ENCODE results near the gene ALMS1. TPM values are rescaled to one million over a fixed set of nuclear protein-coding genes. Genes with fewer than 3 reads are reported as not detected.

ALMS1 gene
- total and polyA plus RNA-seq, 2 donors (not counting 3 experiments of a cell fraction or from before 2014, with no cell fraction given) = 5.7 to 15.4 TPM

GRCh38 chr2:73487112-73487657 is 101.5 kb downstream of the ALMS1 start:
- Histone ChIP-seq H2AFZ (ENCODE audit: low read depth, low read length) (no peak overlapping the region), H3K27me3 (ENCODE audit: control insufficient read depth in 2 of 2, insufficient read depth in 2 of 2, low read length in 2 of 2) (no peaks in the 10 kb centered on the region), H3K4me3 (replicated peaks in 1 of 3; ENCODE audit: insufficient read depth in 1 of 3, low read depth in 1 of 3, low read length in 3 of 3) (no peak overlapping the region), H3K4me1 (ENCODE audit: control insufficient read depth, extremely low read depth, insufficient read depth, low read length) (no peaks in the 10 kb centered on the region), H4K20me1 (replicated peaks; ENCODE audit: control insufficient read depth, extremely low read depth, insufficient read depth, low read length) (no peaks in the 10 kb centered on the region), H3K9me3 (replicated peaks; ENCODE audit: control insufficient read depth, insufficient read depth, low read length) (no peaks in the 10 kb centered on the region), H3K9ac (replicated peaks; ENCODE audit: extremely low read depth, insufficient read depth, low read length) (no peak overlapping the region), H3K4me2 (ENCODE audit: insufficient read depth, low read length) (no peak overlapping the region), H3K79me2 (ENCODE audit: control insufficient read depth, insufficient read depth, low read length) (no peaks in the 10 kb centered on the region), H3K27ac (ENCODE audit: insufficient read depth, low read depth, low read length) (no peak overlapping the region), H3K36me3 (ENCODE audit: control insufficient read depth in 2 of 2, extremely low read depth in 1 of 2, insufficient read depth in 2 of 2, low read length in 2 of 2) (peaks cover 0 to 6% of the 10 kb centered on the region in 2 experiments), H3K9me1 (replicated peaks; ENCODE audit: control insufficient read depth, extremely low read depth, insufficient read depth, low read length) (no peaks in the 10 kb centered on the region)
- intact Hi-C loops (cut with micrococcal nuclease) (no loop called here), dilution Hi-C loops (cut with MboI; ENCODE audit: extremely low pct_ligation_motif_present, low sequenced_read_pairs) (no loop called here)
- BruUV-seq (replicated peaks) = no TSS peak
- DNase-seq (ENCODE audit: low read depth, low spot score) (no peak), FAIRE-seq (no peak)
- CTCF ChIA-PET = interaction anchor here (2.5 kb wide), 1 partner anchor 14 kb away, joined by 13 read pairs; no protein-coding TSS in a partner anchor
- TF ChIP-seq GATA2 (IDR thresholded peaks at IDR 0.05; ENCODE audit: insufficient read depth, insufficient read length, low read depth, low read length) = no peak
- TF ChIP-seq POLR2AphosphoS5 (IDR thresholded peaks at IDR 0.05; ENCODE audit: insufficient read depth, low read depth, low read length) = no peak
- TF ChIP-seq FOS (IDR thresholded peaks at IDR 0.05; ENCODE audit: borderline replicate concordance, insufficient read depth, low read length) = no peak
- no peak for TF ChIP-seq EZH2 (IDR thresholded peaks at IDR 0.05; ENCODE audit: borderline replicate concordance, low read depth, low read length, severe bottlenecking)
- TF ChIP-seq CTCF (IDR thresholded peaks at IDR 0.05; ENCODE audit: extremely low read depth in 1 of 2, insufficient read depth in 1 of 2, low read depth in 1 of 2, low read length in 2 of 2) = no peak
- TF ChIP-seq JUN (IDR thresholded peaks at IDR 0.05; ENCODE audit: borderline replicate concordance, insufficient read depth, insufficient read length, low read depth) = no peak
- TF ChIP-seq MYC (IDR thresholded peaks at IDR 0.05; ENCODE audit: low read depth, low read length) = no peak
- TF ChIP-seq POLR2A (IDR thresholded peaks at IDR 0.05; ENCODE audit: low read depth, low read length) = no peak
- no peak for TF ChIP-seq MAX (IDR thresholded peaks at IDR 0.05; ENCODE audit: insufficient read depth, insufficient read length)
- POLR2A ChIA-PET = no interaction called here
